Adipocyte (in vitro differentiated cells): Measurements from ENCODE around the gene WDFY4.

ENCODE experiments used
- DNase-seq: peaks from one replicate; pipeline ENCODE4 v3.0.0-alpha.2; 2015; ENCODE audit warnings: low read depth
- H3K27me3 ChIP-seq: replicated peaks from 2 replicates; pipeline ENCODE4 v1.7.0; 2013; ENCODE audit warnings: mild to moderate bottlenecking, low read length, moderate library complexity; ENCODE audit not compliant: control insufficient read depth, insufficient read depth
- H3K36me3 ChIP-seq: 2 replicates; pipeline ENCODE4 v1.7.0; 2013; ENCODE audit warnings: low read length, mild to moderate bottlenecking, moderate library complexity; ENCODE audit not compliant: control insufficient read depth, insufficient read depth, severe bottlenecking
- H3K4me1 ChIP-seq: 2 replicates; pipeline ENCODE4 v1.7.0; 2013; ENCODE audit warnings: mild to moderate bottlenecking, low read length, moderate library complexity; ENCODE audit not compliant: control insufficient read depth, insufficient read depth
- H3K4me3 ChIP-seq: 2 replicates; pipeline ENCODE4 v1.7.0; 2013; ENCODE audit warnings: mild to moderate bottlenecking, low read length, moderate library complexity
- H3K9ac ChIP-seq: 2 replicates; pipeline ENCODE4 v1.7.0; 2013; ENCODE audit warnings: mild to moderate bottlenecking, low read length, moderate library complexity
- H3K9me3 ChIP-seq: 2 replicates; pipeline ENCODE4 v1.7.0; 2013; ENCODE audit warnings: mild to moderate bottlenecking, low read length, moderate library complexity; ENCODE audit not compliant: control insufficient read depth

The WDFY4 gene

GRCh38 chr10:48791267-48791928, 106.7 kb downstream of the WDFY4 start:
- DNase-seq: no peak
- peaks cover 27% of the 10 kb centered on the region for H3K27me3 ChIP-seq
- no peaks in the 10 kb centered on the region for H3K4me1 ChIP-seq
- H3K4me3 ChIP-seq: no peak overlapping the region
- H3K36me3 ChIP-seq: no peaks in the 10 kb centered on the region
- H3K9ac ChIP-seq: no peak overlapping the region
- H3K9me3 ChIP-seq: no peaks in the 10 kb centered on the region

- DNase-seq: no peak
- Histone ChIP-seq H3K9me3 (no peaks in the 10 kb centered on the region), H3K36me3 (no peaks in the 10 kb centered on the region), H3K4me3 (no peak overlapping the region), H3K4me1 (no peaks in the 10 kb centered on the region), H3K27me3 (peaks cover 27% of the 10 kb centered on the region), H3K9ac (no peak overlapping the region)
These were observed 107.4 kb downstream of the WDFY4 start for GRCh38 chr10:48792121-48792520.

GRCh38 chr10:48792687-48793096, 108.0 kb downstream of the WDFY4 start:
- H3K4me3 ChIP-seq: no peak overlapping the region
- DNase-seq: peak; percentile 7

GRCh38 chr10:48794074-48794473, 109.4 kb downstream of the WDFY4 start:
- Histone ChIP-seq H3K27me3 (peaks cover 25% of the 10 kb centered on the region), H3K36me3 (no peaks in the 10 kb centered on the region), H3K9ac (no peak overlapping the region), H3K4me3 (no peak overlapping the region), H3K4me1 (no peaks in the 10 kb centered on the region), H3K9me3 (no peaks in the 10 kb centered on the region)
- DNase-seq: no peak

More at GRCh38 chr10:48792687-48793096, 108.0 kb downstream of the WDFY4 start:
- Histone ChIP-seq H3K36me3 (no peaks in the 10 kb centered on the region), H3K4me1 (no peaks in the 10 kb centered on the region), H3K9ac (no peak overlapping the region), H3K27me3 (peaks cover 27% of the 10 kb centered on the region), H3K9me3 (no peaks in the 10 kb centered on the region)

- Histone ChIP-seq H3K4me3 (no peak overlapping the region), H3K4me1 (no peaks in the 10 kb centered on the region), H3K9me3 (no peaks in the 10 kb centered on the region), H3K36me3 (no peaks in the 10 kb centered on the region), H3K27me3 (peaks cover 4% of the 10 kb centered on the region), H3K9ac (no peak overlapping the region)
- no peak for DNase-seq
These were observed 112.1 kb downstream of the WDFY4 start for GRCh38 chr10:48796713-48797245.

GRCh38 chr10:48797830-48798229, 113.2 kb downstream of the WDFY4 start:
- H3K9me3 ChIP-seq: no peaks in the 10 kb centered on the region
- DNase-seq: no peak
- H3K9ac ChIP-seq: no peak overlapping the region
- peaks cover 4% of the 10 kb centered on the region for H3K27me3 ChIP-seq
- no peak overlapping the region for H3K4me3 ChIP-seq
- no peaks in the 10 kb centered on the region for H3K36me3 ChIP-seq
- H3K4me1 ChIP-seq: no peaks in the 10 kb centered on the region

GRCh38 chr10:48798481-48799254, 114.0 kb downstream of the WDFY4 start:
- peak; percentile 10 for DNase-seq
- H3K27me3 ChIP-seq: peaks cover 6% of the 10 kb centered on the region
- H3K36me3 ChIP-seq: no peaks in the 10 kb centered on the region
- no peak overlapping the region for H3K4me3 ChIP-seq
- no peaks in the 10 kb centered on the region for H3K4me1 ChIP-seq
- no peaks in the 10 kb centered on the region for H3K9me3 ChIP-seq
- H3K9ac ChIP-seq: no peak overlapping the region

GRCh38 chr10:48799341-48800006, 114.8 kb downstream of the WDFY4 start:
- Histone ChIP-seq H3K9ac (no peak overlapping the region), H3K9me3 (no peaks in the 10 kb centered on the region), H3K36me3 (no peaks in the 10 kb centered on the region), H3K27me3 (peaks cover 8% of the 10 kb centered on the region), H3K4me1 (no peaks in the 10 kb centered on the region), H3K4me3 (no peak overlapping the region)
- DNase-seq: no peak

GRCh38 chr10:48800007-48800675, 115.5 kb downstream of the WDFY4 start:
- Histone ChIP-seq H3K36me3 (no peaks in the 10 kb centered on the region), H3K9me3 (no peaks in the 10 kb centered on the region), H3K27me3 (peaks cover 9% of the 10 kb centered on the region), H3K9ac (no peak overlapping the region), H3K4me3 (no peak overlapping the region), H3K4me1 (no peaks in the 10 kb centered on the region)
- DNase-seq: no peak

- Histone ChIP-seq H3K4me1 (no peaks in the 10 kb centered on the region), H3K4me3 (no peak overlapping the region), H3K36me3 (no peaks in the 10 kb centered on the region), H3K9me3 (no peaks in the 10 kb centered on the region), H3K27me3 (peaks cover 13% of the 10 kb centered on the region), H3K9ac (no peak overlapping the region)
- peak; percentile 2 for DNase-seq
These were observed 116.3 kb downstream of the WDFY4 start for GRCh38 chr10:48801001-48801421.
